SK-N-MC (cell line): ENCODE data around the gene FAM217A.

ENCODE experiments used
- EZH2 ChIP-seq: fragments of 200-600 bp; sonication (generic); IDR thresholded peaks from one replicate; pipeline ENCODE4 v1.6.1; 2017; ENCODE audit warnings: antibody characterized with exemption
- FOXP2 ChIP-seq: optimal IDR thresholded peaks from 2 replicates; pipeline ENCODE3; 2011; ENCODE audit warnings: mild to moderate bottlenecking, moderate library complexity; ENCODE audit not compliant: insufficient read depth; ENCODE audit errors: extremely low read length, control extremely low read depth
- POLR2AphosphoS5 ChIP-seq: IDR thresholded peaks from 2 replicates; pipeline ENCODE4 v1.6.1; 2012; ENCODE audit warnings: mild to moderate bottlenecking, low read depth, low read length, borderline replicate concordance

- TF ChIP-seq POLR2AphosphoS5 (no peak), EZH2 (no peak), FOXP2 (no peak)
Observed at GRCh38 chr6:4112366-4112765, 33.4 kb upstream of the FAM217A start.
